ENCODE results near the gene URB2. TPM values are rescaled to one million over a fixed set of nuclear protein-coding genes. Genes with fewer than 3 reads are reported as not detected.

Gene URB2
- total RNA-seq, 1 experiment from 2014 or later = 24.6 TPM

GRCh38 chr1:229582715-229583114, 43.3 kb upstream of the URB2 start:
- TF ChIP-seq NFE2L1 (CRISPR knock-in tag; IDR thresholded peaks at IDR 0.05) (no peak), ZNF219 (CRISPR knock-in tag; IDR thresholded peaks at IDR 0.05; ENCODE audit: borderline replicate concordance) (no peak), SMAD4 (CRISPR knock-in tag; IDR thresholded peaks at IDR 0.05) (no peak), ZBTB21 (CRISPR knock-in tag; IDR thresholded peaks at IDR 0.05; ENCODE audit: borderline replicate concordance) (no peak), E2F4 (CRISPR knock-in tag; IDR thresholded peaks at IDR 0.05; ENCODE audit: borderline replicate concordance, low read depth) (no peak), ESRRA (CRISPR knock-in tag; IDR thresholded peaks at IDR 0.05; ENCODE audit: borderline replicate concordance) (no peak), HMGXB4 (CRISPR knock-in tag; IDR thresholded peaks at IDR 0.05) (no peak), OVOL2 (CRISPR knock-in tag; IDR thresholded peaks at IDR 0.05; ENCODE audit: borderline replicate concordance) (no peak), SP1 (CRISPR knock-in tag; conservative IDR thresholded peaks at IDR 0.05) (no peak)
- H3K27me3 Mint-ChIP-seq (ENCODE audit: low read depth) = no peaks in the 10 kb centered on the region
- ChIA-PET POLR2A (no interaction called here), CTCF (interaction anchor here (1.4 to 1.5 kb wide), 2 partner anchors 20 to 266 kb away, joined by 3 to 4 read pairs; no protein-coding TSS in a partner anchor)
- ATAC-seq = no peak
- H3K36me3 Mint-ChIP-seq = no peaks in the 10 kb centered on the region
- no peak overlapping the region for H3K27ac Mint-ChIP-seq
- no peak for DNase-seq (ENCODE audit: low spot score)
- H3K4me1 Mint-ChIP-seq = peaks cover 9% of the 10 kb centered on the region
- no peak overlapping the region for H3K4me3 Mint-ChIP-seq
- no peaks in the 10 kb centered on the region for H3K9me3 Mint-ChIP-seq

- no peaks in the 10 kb centered on the region for H3K27me3 Mint-ChIP-seq (ENCODE audit: low read depth)
- H3K9me3 Mint-ChIP-seq = no peaks in the 10 kb centered on the region
- POLR2A ChIA-PET = no interaction called here
- H3K27ac Mint-ChIP-seq = no peak overlapping the region
- no peak for DNase-seq (ENCODE audit: low spot score)
- H3K4me1 Mint-ChIP-seq = no peaks in the 10 kb centered on the region
- no peak overlapping the region for H3K4me3 Mint-ChIP-seq
- TF ChIP-seq NFYB (CRISPR knock-in tag; conservative IDR thresholded peaks at IDR 0.05; ENCODE audit: low read depth) (no peak), ZNF532 (CRISPR knock-in tag; IDR thresholded peaks at IDR 0.05; ENCODE audit: borderline replicate concordance) (no peak), MAX (CRISPR knock-in tag; IDR thresholded peaks at IDR 0.05) (no peak), IRF2 (CRISPR knock-in tag; IDR thresholded peaks at IDR 0.05; ENCODE audit: borderline replicate concordance, low read depth) (no peak), SP1 (CRISPR knock-in tag; conservative IDR thresholded peaks at IDR 0.05) (no peak), CTCF (IDR thresholded peaks at IDR 0.05) (no peak), ZNF263 (CRISPR knock-in tag; IDR thresholded peaks at IDR 0.05; ENCODE audit: low read depth) (no peak), KAT7 (CRISPR knock-in tag; IDR thresholded peaks at IDR 0.05; ENCODE audit: borderline replicate concordance) (no peak), HMGXB4 (CRISPR knock-in tag; IDR thresholded peaks at IDR 0.05) (no peak), E2F1 (CRISPR knock-in tag; IDR thresholded peaks at IDR 0.05) (no peak), ZNF416 (CRISPR knock-in tag; IDR thresholded peaks at IDR 0.05) (no peak), NR2C2 (CRISPR knock-in tag; IDR thresholded peaks at IDR 0.05) (no peak)
- ATAC-seq = no peak
- CTCF ChIA-PET = no interaction called here
- H3K36me3 Mint-ChIP-seq = no peaks in the 10 kb centered on the region
These were observed 40.7 kb upstream of the URB2 start for GRCh38 chr1:229585338-229585737.

Data from WTC11 (cell line).